Naive thymus-derived CD4-positive, alpha-beta T cell (primary cell): ENCODE measurements around the gene NDUFC1. TPM values are rescaled to one million over a fixed set of nuclear protein-coding genes. Genes with fewer than 3 reads are reported as not detected.
"Not testable (repeated sequence)": the region's sequence is repeated elsewhere in the genome, so short reads cannot be mapped to it uniquely, and the experiment has no call there.

Source experiments
- ATAC-seq: fragments of 150-1000 bp; cut with Tn5 transposase; 2 replicates; pipeline ENCODE4 v1.10.0; 2021; ENCODE audit warnings: mild to moderate bottlenecking, moderate library complexity
- CTCF ChIA-PET: fragments of 350-600 bp; sonication (Branson Sonifier 250); formaldehyde crosslinking; loops from one replicate; lab custom pipeline; 2021; ENCODE audit warnings: antibody characterized with exemption; lab: Charles Lee
- POLR2A ChIA-PET: fragments of 350-600 bp; sonication (Branson Sonifier 250); formaldehyde crosslinking; loops from one replicate; lab custom pipeline; 2021; ENCODE audit warnings: antibody characterized with exemption, inconsistent platforms; lab: Charles Lee
- DNase-seq, 9 donors: peaks; one replicate each; pipeline versions ENCODE4 v3.0.0 to v3.0.0-alpha.2; 2020 to 2022; ENCODE audit warnings: mixed read lengths in 1 of 9
- H3K27ac ChIP-seq: one replicate; pipeline ENCODE4 v1.7.0; 2013; ENCODE audit warnings: mild to moderate bottlenecking, low read depth, low read length, moderate library complexity
- H3K27me3 ChIP-seq, 2 donors: one replicate each; pipeline ENCODE4 v1.7.0; 2013; ENCODE audit warnings: low read length in 2 of 2, mild to moderate bottlenecking in 2 of 2, moderate library complexity in 2 of 2; ENCODE audit not compliant: control insufficient read depth in 2 of 2, insufficient read depth in 2 of 2
- H3K36me3 ChIP-seq, 3 experiments: 1 replicate in 2 of 3; 2 replicates in 1 of 3; pipeline ENCODE4 v1.7.0; 2013; ENCODE audit warnings: low read length in 3 of 3, mild to moderate bottlenecking in 3 of 3, moderate library complexity in 1 of 3; ENCODE audit not compliant: insufficient read depth in 3 of 3, control insufficient read depth in 2 of 3
- H3K4me1 ChIP-seq, 2 donors: one replicate each; pipeline ENCODE4 v1.7.0; 2013; ENCODE audit warnings: low read length in 2 of 2, mild to moderate bottlenecking in 2 of 2, moderate library complexity in 1 of 2; ENCODE audit not compliant: control insufficient read depth in 2 of 2, insufficient read depth in 2 of 2
- H3K4me3 ChIP-seq: 2 replicates; pipeline ENCODE4 v1.7.0; 2013; ENCODE audit warnings: mild to moderate bottlenecking, low read length
- H3K9me3 ChIP-seq, 3 experiments: 1 replicate in 2 of 3; 2 replicates in 1 of 3; pipeline ENCODE4 v1.7.0; 2013; ENCODE audit warnings: low read length in 3 of 3; ENCODE audit not compliant: control insufficient read depth in 2 of 3
- H3K27ac Mint-ChIP-seq, 9 donors: one replicate each; pipeline ENCODE4 v1.8.0; 2020 to 2022; ENCODE audit warnings: mixed read lengths in 9 of 9, mild to moderate bottlenecking in 8 of 9, moderate library complexity in 5 of 9, inconsistent platforms in 2 of 9
- H3K27me3 Mint-ChIP-seq, 5 donors: one replicate each; pipeline ENCODE4 v1.8.0; 2021 to 2022; ENCODE audit warnings: mixed read lengths in 5 of 5, mild to moderate bottlenecking in 1 of 5
- H3K36me3 Mint-ChIP-seq, 5 donors: one replicate each; pipeline ENCODE4 v1.8.0; 2020 to 2022; ENCODE audit warnings: mixed read lengths in 5 of 5, mild to moderate bottlenecking in 3 of 5, inconsistent platforms in 1 of 5
- H3K4me1 Mint-ChIP-seq, 7 donors: one replicate each; pipeline ENCODE4 v1.8.0; 2020 to 2022; ENCODE audit warnings: mixed read lengths in 7 of 7, mild to moderate bottlenecking in 3 of 7, inconsistent platforms in 1 of 7
- H3K4me3 Mint-ChIP-seq, 10 donors: one replicate each; pipeline ENCODE4 v1.8.0; 2020 to 2022; ENCODE audit warnings: mild to moderate bottlenecking in 10 of 10, mixed read lengths in 10 of 10, moderate library complexity in 6 of 10, inconsistent platforms in 2 of 10
- H3K9me3 Mint-ChIP-seq, 11 donors: one replicate each; pipeline ENCODE4 v1.8.0; 2020 to 2022; ENCODE audit warnings: mixed read lengths in 11 of 11, mild to moderate bottlenecking in 4 of 11, inconsistent platforms in 1 of 11, moderate library complexity in 1 of 11
- intact Hi-C, 2 donors: fragments of 100-400 bp; cut with micrococcal nuclease; formaldehyde crosslinking; loops; one replicate each; pipeline ENCODE4 v1.15.1; 2023
- polyA plus RNA-seq, 2 donors: library from polyadenylated mRNA; unstranded; fragments of 300-500 nt; fragmentation: Illumina TruSeq; gene quantifications; one replicate each; pipeline ENCODE4 v1.2.3, GENCODE V29; 2021
- total RNA-seq, 6 experiments: library from RNA in 5 of 6; stranded (reverse) in 5 of 6; gene quantifications; 1 replicate in 5 of 6; 2 replicates in 1 of 6; pipeline ENCODE4 v1.2.3 and lab custom pipeline; 2021 to 2026

Gene NDUFC1
- total and polyA plus RNA-seq, 7 experiments from 2014 or later, result 19.4 to 193 (median 28.2) TPM

DNA sequence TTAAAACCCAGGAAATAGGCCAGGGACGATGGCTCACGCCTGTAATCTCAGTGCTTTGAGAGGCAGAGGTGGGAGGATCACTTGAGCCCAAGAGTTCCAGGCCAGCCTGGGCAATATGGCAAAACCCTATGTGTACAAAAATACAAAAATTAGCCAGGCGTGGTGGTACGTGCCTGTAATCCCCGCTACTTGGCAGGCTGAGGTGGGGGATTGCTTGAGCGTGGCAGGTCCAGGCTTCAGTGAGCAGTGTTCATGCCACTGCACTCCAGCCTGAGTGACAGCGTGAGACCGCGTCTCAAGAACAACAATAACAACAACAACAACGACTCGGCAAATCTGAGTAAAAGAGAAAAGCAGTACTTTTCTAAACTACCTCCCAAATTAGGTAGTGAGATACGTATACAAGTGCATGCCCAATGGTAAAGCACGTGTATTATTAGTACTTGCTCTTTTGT, 13.0 kb upstream of the NDUFC1 start:
- CTCF ChIA-PET, result interaction anchor here (0.6 kb wide), 1 partner anchor 10 kb away, joined by 3 read pairs; no protein-coding TSS in a partner anchor
- intact Hi-C loops, result loop anchor here in 1 of 2 donors (5.0 kb wide), 1 partner anchor 137 kb away; the partner anchor contains the start of gene RAB33B
- peak overlapping the region in 9 of 10 donors; percentile 7 to 78 (median 43) for H3K4me3 Mint-ChIP-seq
- H3K9me3 Mint-ChIP-seq, result peaks cover 0 to 6% (median 0%) of the 10 kb centered on the region in 11 donors
- H3K4me3 ChIP-seq, result no peak overlapping the region
- peaks cover 65 to 84% (median 81%) of the 10 kb centered on the region in 7 donors for H3K4me1 Mint-ChIP-seq
- H3K9me3 ChIP-seq, result no peaks in the 10 kb centered on the region
- POLR2A ChIA-PET, result interaction anchor here (1.6 kb wide), 1 partner anchor 14 kb away, joined by 4 read pairs; the partner anchor contains the start of gene NAA15
- H3K27me3 Mint-ChIP-seq, result no peaks in the 10 kb centered on the region
- no peaks in the 10 kb centered on the region for H3K36me3 ChIP-seq
- H3K36me3 Mint-ChIP-seq, result peaks cover 0 to 19% (median 11%) of the 10 kb centered on the region in 5 donors
- H3K27ac Mint-ChIP-seq, result peak overlapping the region in 6 of 9 donors; percentile 13 to 88 (median 66)
- no peak for DNase-seq
- no peaks in the 10 kb centered on the region for H3K27me3 ChIP-seq
- no peak for ATAC-seq
- H3K4me1 ChIP-seq, result peaks cover 21 to 26% of the 10 kb centered on the region in 2 donors
- H3K27ac ChIP-seq, result no peak overlapping the region

- ChIA-PET CTCF (no interaction called here), POLR2A (interaction anchor here (0.6 to 1.6 kb wide), 3 partner anchors 13 to 276 kb away, joined by 3 to 4 read pairs (median 3); partner anchors contain the start of gene NAA15)
- peak overlapping the region; percentile 6 to 88 (median 71) for H3K27ac Mint-ChIP-seq
- H3K36me3 ChIP-seq, result no peaks in the 10 kb centered on the region
- peaks cover 0 to 3% (median 0%) of the 10 kb centered on the region in 11 donors for H3K9me3 Mint-ChIP-seq
- peak; percentile 85 for ATAC-seq
- peaks cover 0 to 12% (median 5%) of the 10 kb centered on the region in 5 donors for H3K36me3 Mint-ChIP-seq
- peak overlapping the region; percentile 3 to 67 (median 54) for H3K4me3 Mint-ChIP-seq
- peak overlapping the region; percentile 28 for H3K27ac ChIP-seq
- peak in 5 of 9 donors; percentile 18 to 42 (median 23) for DNase-seq
- H3K9me3 ChIP-seq, result no peaks in the 10 kb centered on the region
- H3K4me3 ChIP-seq, result no peak overlapping the region
- peaks cover 21 to 26% of the 10 kb centered on the region in 2 donors for H3K4me1 ChIP-seq
- peaks cover 58 to 83% (median 79%) of the 10 kb centered on the region in 7 donors for H3K4me1 Mint-ChIP-seq
- intact Hi-C loops, result loop anchor here in 1 of 2 donors (1.0 kb wide), 1 partner anchor 12 kb away; the partner anchor contains the start of gene NDUFC1
- H3K27me3 ChIP-seq, result no peaks in the 10 kb centered on the region
- H3K27me3 Mint-ChIP-seq, result no peaks in the 10 kb centered on the region
Observed at GRCh38 chr4:139314047-139314800, 11.9 kb upstream of the NDUFC1 start.

DNA sequence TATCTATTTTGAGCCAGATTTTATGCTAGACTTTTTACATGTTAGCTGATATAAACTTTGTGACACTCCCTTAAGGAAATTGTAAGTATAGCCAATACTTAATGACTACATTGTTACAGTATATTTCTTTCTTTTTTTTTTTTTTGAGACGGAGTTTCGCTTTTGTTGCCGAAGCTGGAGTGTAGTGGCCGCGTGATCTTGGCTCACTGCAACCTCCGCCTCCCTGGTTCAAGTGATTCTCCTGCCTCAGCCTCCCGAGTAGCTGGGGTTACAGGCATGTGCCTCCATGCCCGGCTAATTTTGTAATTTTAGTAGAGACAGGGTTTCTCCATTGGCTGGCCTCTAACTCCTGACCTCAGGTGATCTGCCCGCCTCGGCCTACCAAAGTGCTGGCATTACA, 11.1 kb upstream of the NDUFC1 start:
- H3K27me3 Mint-ChIP-seq, H3K4me3 ChIP-seq, H3K9me3 Mint-ChIP-seq, ATAC-seq, DNase-seq, H3K36me3 ChIP-seq, H3K27ac ChIP-seq, H3K9me3 ChIP-seq, CTCF ChIA-PET, intact Hi-C loops, H3K27me3 ChIP-seq: not testable (repeated sequence)
- peaks cover 21 to 26% of the 10 kb centered on the region in 2 donors for H3K4me1 ChIP-seq
- Mint-ChIP-seq H3K36me3 (peaks cover 0 to 12% (median 5%) of the 10 kb centered on the region in 5 donors), H3K4me3 (peak overlapping the region in 6 of 10 donors; percentile 26 to 67 (median 53)), H3K4me1 (peaks cover 58 to 85% (median 82%) of the 10 kb centered on the region in 7 donors), H3K27ac (peak overlapping the region in 8 of 9 donors; percentile 40 to 88 (median 58))
- POLR2A ChIA-PET, result interaction anchor here (0.8 to 1.4 kb wide), 2 partner anchors 11 to 214 kb away, joined by 3 read pairs; partner anchors contain the start of gene NDUFC1

DNA sequence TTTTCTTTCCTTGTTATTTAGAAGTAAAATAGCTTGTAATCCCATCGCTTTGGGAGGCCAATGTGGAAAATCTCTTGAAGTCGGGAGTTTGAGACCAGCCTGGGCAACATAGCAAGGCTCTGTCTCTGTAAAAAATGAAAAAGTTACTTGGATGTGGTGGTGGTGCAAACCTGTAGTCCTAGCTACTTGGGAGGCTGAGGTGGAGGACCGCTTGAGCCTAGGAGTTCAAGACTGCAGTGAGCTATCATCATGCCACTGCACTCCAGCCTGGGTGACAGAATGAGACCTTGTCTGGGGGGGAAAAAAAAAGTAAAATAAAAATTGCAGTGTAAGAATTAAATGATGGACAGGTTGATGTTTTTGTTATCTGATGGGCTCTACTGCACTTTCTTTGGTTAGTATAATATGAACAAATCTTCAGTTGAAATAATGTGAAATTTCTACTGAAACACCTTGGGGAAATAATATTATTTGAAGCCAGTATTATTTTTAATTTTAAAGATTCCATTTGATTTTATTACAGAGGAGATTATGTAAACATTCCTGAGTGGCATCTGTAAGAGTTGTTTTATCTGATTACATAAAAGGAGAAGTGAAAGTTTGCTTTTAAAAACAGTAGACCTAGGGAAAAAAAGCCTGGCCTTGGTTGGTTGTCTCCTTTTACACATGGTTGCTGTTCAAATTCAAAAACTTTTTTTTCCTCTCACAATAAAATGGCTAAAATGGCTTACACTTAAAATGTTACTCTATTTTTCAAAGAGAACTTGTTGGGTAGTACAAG, 10.5 kb upstream of the NDUFC1 start:
- intact Hi-C loops, result loop anchor here in 1 of 2 donors (1.0 kb wide), 1 partner anchor 10 kb away; the partner anchor contains the start of gene NDUFC1
- DNase-seq (no peak), ATAC-seq (no peak)
- peaks cover 0 to 3% (median 0%) of the 10 kb centered on the region in 11 donors for H3K9me3 Mint-ChIP-seq
- no peak overlapping the region for H3K27ac ChIP-seq
- ChIA-PET POLR2A (interaction anchor here (0.5 to 1.8 kb wide), 5 partner anchors 10 to 213 kb away, joined by 3 to 6 read pairs (median 3); partner anchors contain the start of gene NDUFC1), CTCF (interaction anchor here (0.6 kb wide), 1 partner anchor 521 kb away, joined by 3 read pairs; no protein-coding TSS in a partner anchor)
- H3K27me3 Mint-ChIP-seq, result no peaks in the 10 kb centered on the region
- H3K4me1 Mint-ChIP-seq, result peaks cover 58 to 86% (median 79%) of the 10 kb centered on the region in 7 donors
- peaks cover 21 to 25% of the 10 kb centered on the region in 2 donors for H3K4me1 ChIP-seq
- no peak overlapping the region for H3K4me3 ChIP-seq
- no peaks in the 10 kb centered on the region for H3K9me3 ChIP-seq
- no peaks in the 10 kb centered on the region for H3K27me3 ChIP-seq
- peak overlapping the region in 8 of 9 donors; percentile 29 to 78 (median 59) for H3K27ac Mint-ChIP-seq
- H3K36me3 Mint-ChIP-seq, result peaks cover 0 to 13% (median 5%) of the 10 kb centered on the region in 5 donors
- peak overlapping the region in 5 of 10 donors; percentile 4 to 56 (median 47) for H3K4me3 Mint-ChIP-seq
- H3K36me3 ChIP-seq, result no peaks in the 10 kb centered on the region

GRCh38 chr4:139311909-139312308, 9.6 kb upstream of the NDUFC1 start:
- no peak overlapping the region for H3K27ac ChIP-seq
- CTCF ChIA-PET, result interaction anchor here (0.6 to 0.7 kb wide), 2 partner anchors 16 to 522 kb away, joined by 3 read pairs; no protein-coding TSS in a partner anchor
- ATAC-seq (no peak), DNase-seq (no peak)
- H3K9me3 Mint-ChIP-seq, result peaks cover 0 to 2% (median 0%) of the 10 kb centered on the region in 11 donors
- H3K9me3 ChIP-seq, result no peaks in the 10 kb centered on the region
- no peaks in the 10 kb centered on the region for H3K27me3 ChIP-seq
- peak overlapping the region in 5 of 10 donors; percentile 3 to 61 (median 31) for H3K4me3 Mint-ChIP-seq
- peaks cover 57 to 86% (median 79%) of the 10 kb centered on the region in 7 donors for H3K4me1 Mint-ChIP-seq
- intact Hi-C loops, result loop anchor here in 1 of 2 donors (1.0 kb wide), 1 partner anchor 10 kb away; the partner anchor contains the start of gene NDUFC1
- no peaks in the 10 kb centered on the region for H3K27me3 Mint-ChIP-seq
- H3K4me3 ChIP-seq, result no peak overlapping the region
- H3K36me3 ChIP-seq, result no peaks in the 10 kb centered on the region
- POLR2A ChIA-PET, result interaction anchor here (0.5 to 1.8 kb wide), 3 partner anchors 16 to 193 kb away, joined by 3 to 6 read pairs (median 3); no protein-coding TSS in a partner anchor
- peak overlapping the region in 8 of 9 donors; percentile 28 to 78 (median 44) for H3K27ac Mint-ChIP-seq
- H3K4me1 ChIP-seq, result peaks cover 18 to 26% of the 10 kb centered on the region in 2 donors
- H3K36me3 Mint-ChIP-seq, result peaks cover 0 to 13% (median 5%) of the 10 kb centered on the region in 5 donors
